Smooth muscle cell (in vitro differentiated cells): ENCODE measurements around the gene ZFHX3. TPM values are rescaled to one million over a fixed set of nuclear protein-coding genes. Genes with fewer than 3 reads are reported as not detected.

Experiments used
- DNase-seq: peaks from one replicate; lab custom pipeline; 2025; ENCODE audit not compliant: unreplicated experiment; lab: John Stamatoyannopoulos, UW
- H2AFZ ChIP-seq: fragments of 200-600 bp; sonication (generic); 2 replicates; pipeline ENCODE4 v1.6.0; 2016; ENCODE audit warnings: antibody characterized with exemption, low read depth, mild to moderate bottlenecking
- H3F3A ChIP-seq: fragments of 200-600 bp; sonication (generic); 2 replicates; pipeline ENCODE4 v1.6.0; 2017; ENCODE audit warnings: antibody characterized with exemption, low read depth
- H3K27ac ChIP-seq: fragments of 200-600 bp; sonication (generic); 2 replicates; pipeline ENCODE4 v1.5.1; 2016; ENCODE audit warnings: low read depth, mild to moderate bottlenecking
- H3K27me3 ChIP-seq: fragments of 200-600 bp; sonication (generic); 2 replicates; pipeline ENCODE4 v1.6.1; 2016; ENCODE audit warnings: low read depth, mild to moderate bottlenecking
- H3K36me3 ChIP-seq: fragments of 200-600 bp; sonication (generic); 2 replicates; pipeline ENCODE4 v1.5.1; 2016; ENCODE audit warnings: low read depth
- H3K4me1 ChIP-seq: fragments of 200-600 bp; sonication (generic); 2 replicates; pipeline ENCODE4 v1.5.1; 2016; ENCODE audit warnings: low read depth
- H3K4me2 ChIP-seq: fragments of 200-600 bp; sonication (generic); 2 replicates; pipeline ENCODE4 v1.6.0; 2016; ENCODE audit warnings: mild to moderate bottlenecking
- H3K4me3 ChIP-seq: fragments of 200-600 bp; sonication (generic); 2 replicates; pipeline ENCODE4 v1.5.1; 2016; ENCODE audit warnings: mild to moderate bottlenecking
- H3K79me2 ChIP-seq: fragments of 200-600 bp; sonication (generic); 2 replicates; pipeline ENCODE4 v1.6.0; 2016; ENCODE audit warnings: low read depth, mild to moderate bottlenecking
- H3K9ac ChIP-seq: fragments of 200-600 bp; sonication (generic); 2 replicates; pipeline ENCODE4 v1.6.0; 2016; ENCODE audit warnings: low read depth
- H3K9me3 ChIP-seq: fragments of 200-600 bp; sonication (generic); replicated peaks from 2 replicates; pipeline ENCODE4 v1.5.1; 2016; ENCODE audit warnings: low read depth
- H4K20me1 ChIP-seq: fragments of 200-600 bp; sonication (generic); 2 replicates; pipeline ENCODE4 v1.6.0; 2016; ENCODE audit warnings: low read depth
- WGBS: methylation state at CpG from one replicate; pipeline ENCODE4 v1.1.7; 2016; ENCODE audit warnings: low lambda C conversion rate; 5-methylcytosine and 5-hydroxymethylcytosine counted together
- polyA plus RNA-seq: library from polyadenylated mRNA; unstranded; fragments of >200 nt; fragmentation: Nextera tagmentation; extraction: Ambion mirVana; gene quantifications from 2 replicates; pipeline ENCODE4 v1.2.1, GENCODE V29; 2016
- total RNA-seq: library from RNA; depleted of rRNA; stranded (reverse); fragments of >200 nt; gene quantifications from 2 replicates; pipeline ENCODE4 v1.2.3, GENCODE V29; 2014
- TF ChIP-seq, protein P1 (sequence below): fragments of 200-600 bp; sonication (generic); IDR thresholded peaks from 2 replicates; pipeline ENCODE4 v1.5.1; 2017; ENCODE audit warnings: borderline replicate concordance, mild to moderate bottlenecking, antibody characterized with exemption; ENCODE audit not compliant: insufficient read depth, poor library complexity, severe bottlenecking

ZFHX3 gene
- total and polyA plus RNA-seq, 2 experiments from 2014 or later: 3.1 to 9.8 TPM

DNA sequence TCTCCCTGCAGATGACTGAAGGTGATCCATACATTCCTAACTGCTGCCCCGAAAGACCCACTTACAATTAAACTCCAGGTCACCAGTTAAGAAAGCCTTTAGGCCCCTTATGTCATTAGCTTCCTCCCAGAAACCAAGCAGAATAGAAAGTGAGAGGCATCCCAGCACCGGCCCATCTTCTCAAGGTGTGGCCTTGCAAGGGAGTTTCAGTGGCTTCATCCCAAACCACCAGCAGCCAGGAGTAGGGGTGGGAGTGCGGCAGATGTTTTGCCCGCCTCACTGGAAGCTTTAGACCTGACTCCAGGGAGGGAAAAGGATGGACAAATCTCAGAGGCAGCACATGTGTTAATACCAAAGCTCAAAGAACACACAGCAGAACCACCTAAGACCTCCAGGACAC lies 5.1 kb downstream of the ZFHX3 start:
- Histone ChIP-seq H3K79me2 (peaks cover 62% of the 10 kb centered on the region), H3K9me3 (no peaks in the 10 kb centered on the region), H3F3A (peaks cover 3% of the 10 kb centered on the region), H3K36me3 (no peaks in the 10 kb centered on the region), H3K4me1 (peaks cover 28% of the 10 kb centered on the region), H3K27me3 (no peaks in the 10 kb centered on the region), H3K4me3 (no peak overlapping the region), H3K4me2 (no peak overlapping the region), H4K20me1 (peaks cover 14% of the 10 kb centered on the region), H2AFZ (no peak overlapping the region), H3K27ac (no peak overlapping the region), H3K9ac (no peak overlapping the region)
- DNase-seq: no peak
- TF ChIP-seq, protein P1, sequence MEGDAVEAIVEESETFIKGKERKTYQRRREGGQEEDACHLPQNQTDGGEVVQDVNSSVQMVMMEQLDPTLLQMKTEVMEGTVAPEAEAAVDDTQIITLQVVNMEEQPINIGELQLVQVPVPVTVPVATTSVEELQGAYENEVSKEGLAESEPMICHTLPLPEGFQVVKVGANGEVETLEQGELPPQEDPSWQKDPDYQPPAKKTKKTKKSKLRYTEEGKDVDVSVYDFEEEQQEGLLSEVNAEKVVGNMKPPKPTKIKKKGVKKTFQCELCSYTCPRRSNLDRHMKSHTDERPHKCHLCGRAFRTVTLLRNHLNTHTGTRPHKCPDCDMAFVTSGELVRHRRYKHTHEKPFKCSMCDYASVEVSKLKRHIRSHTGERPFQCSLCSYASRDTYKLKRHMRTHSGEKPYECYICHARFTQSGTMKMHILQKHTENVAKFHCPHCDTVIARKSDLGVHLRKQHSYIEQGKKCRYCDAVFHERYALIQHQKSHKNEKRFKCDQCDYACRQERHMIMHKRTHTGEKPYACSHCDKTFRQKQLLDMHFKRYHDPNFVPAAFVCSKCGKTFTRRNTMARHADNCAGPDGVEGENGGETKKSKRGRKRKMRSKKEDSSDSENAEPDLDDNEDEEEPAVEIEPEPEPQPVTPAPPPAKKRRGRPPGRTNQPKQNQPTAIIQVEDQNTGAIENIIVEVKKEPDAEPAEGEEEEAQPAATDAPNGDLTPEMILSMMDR: no peak
- WGBS: 76% methylated on average over 4 of the region's 4 CpGs

- H3K4me1 ChIP-seq: peaks cover 40% of the 10 kb centered on the region
Observed at GRCh38 chr16:73041676-73042075, 6.3 kb downstream of the ZFHX3 start.

DNA sequence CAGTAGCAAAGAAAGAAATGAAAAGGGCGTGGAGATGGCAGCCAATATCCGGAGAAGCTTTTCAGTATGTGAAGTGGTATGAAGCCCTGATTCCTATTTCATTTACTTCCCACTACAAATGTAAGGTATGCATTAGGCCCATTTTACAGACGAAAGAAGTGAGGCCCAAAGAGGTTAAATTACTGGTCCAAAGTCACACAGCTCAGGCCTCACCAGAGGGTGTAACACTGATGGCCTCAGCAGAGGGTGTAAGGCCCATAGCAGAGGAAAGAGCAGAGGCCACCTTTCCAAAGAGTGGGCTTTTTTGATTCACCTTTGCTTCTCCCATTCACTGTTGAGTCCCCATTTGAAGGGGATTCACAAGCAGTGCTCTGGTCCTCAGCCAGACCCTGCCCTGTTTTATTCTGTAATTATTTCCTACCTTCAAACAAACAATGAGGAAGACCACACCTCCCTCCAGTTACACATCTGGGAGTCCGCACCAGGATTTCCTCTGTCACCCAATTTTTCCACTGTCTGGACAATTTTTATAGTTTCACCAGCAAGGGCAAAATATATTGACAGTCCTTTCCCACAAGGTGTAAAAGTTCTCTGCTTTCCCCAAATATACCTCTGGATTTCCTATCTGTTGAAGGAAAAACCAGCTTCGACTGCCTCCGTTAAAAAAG lies 7.1 kb downstream of the ZFHX3 start:
- H3K9ac ChIP-seq: no peak overlapping the region
- no peak overlapping the region for H2AFZ ChIP-seq
- peaks cover 3% of the 10 kb centered on the region for H3F3A ChIP-seq
- no peak for DNase-seq
- H3K4me2 ChIP-seq: no peak overlapping the region
- no peak overlapping the region for H3K4me3 ChIP-seq
- no peaks in the 10 kb centered on the region for H3K27me3 ChIP-seq
- WGBS: 90% methylated on average over 6 of the region's 6 CpGs
- peaks cover 62% of the 10 kb centered on the region for H3K79me2 ChIP-seq
- TF ChIP-seq, protein P1: no peak
- no peaks in the 10 kb centered on the region for H3K36me3 ChIP-seq
- H4K20me1 ChIP-seq: peaks cover 14% of the 10 kb centered on the region
- peaks cover 45% of the 10 kb centered on the region for H3K4me1 ChIP-seq
- no peak overlapping the region for H3K27ac ChIP-seq
- H3K9me3 ChIP-seq: no peaks in the 10 kb centered on the region

More at GRCh38 chr16:73041676-73042075, 6.3 kb downstream of the ZFHX3 start:
- Histone ChIP-seq H3K9me3 (no peaks in the 10 kb centered on the region), H3K27me3 (no peaks in the 10 kb centered on the region), H3K4me3 (no peak overlapping the region), H3K36me3 (no peaks in the 10 kb centered on the region), H4K20me1 (peaks cover 14% of the 10 kb centered on the region), H2AFZ (no peak overlapping the region), H3K9ac (no peak overlapping the region), H3K79me2 (peaks cover 62% of the 10 kb centered on the region), H3F3A (peaks cover 3% of the 10 kb centered on the region), H3K4me2 (no peak overlapping the region), H3K27ac (no peak overlapping the region)
- 93% methylated on average over 4 of the region's 4 CpGs for WGBS
- TF ChIP-seq, protein P1: no peak
- no peak for DNase-seq

GRCh38 chr16:73040136-73040535 lies 7.8 kb downstream of the ZFHX3 start:
- WGBS: 69% methylated on average over 6 of the region's 6 CpGs
- peaks cover 13% of the 10 kb centered on the region for H4K20me1 ChIP-seq

More at GRCh38 chr16:73040136-73040535, 7.8 kb downstream of the ZFHX3 start:
- H3F3A ChIP-seq: peaks cover 3% of the 10 kb centered on the region
- no peak for DNase-seq
- H3K36me3 ChIP-seq: no peaks in the 10 kb centered on the region
- H3K27ac ChIP-seq: no peak overlapping the region
- H3K4me2 ChIP-seq: no peak overlapping the region
- no peaks in the 10 kb centered on the region for H3K9me3 ChIP-seq
- H3K4me1 ChIP-seq: peaks cover 52% of the 10 kb centered on the region
- TF ChIP-seq, protein P1: no peak
- no peaks in the 10 kb centered on the region for H3K27me3 ChIP-seq
- peaks cover 69% of the 10 kb centered on the region for H3K79me2 ChIP-seq
- H3K4me3 ChIP-seq: no peak overlapping the region
- H2AFZ ChIP-seq: no peak overlapping the region
- H3K9ac ChIP-seq: no peak overlapping the region
